ENCODE results near the gene CCDC81. TPM values are rescaled to one million over a fixed set of nuclear protein-coding genes. Genes with fewer than 3 reads are reported as not detected.

The CCDC81 gene
- total RNA-seq: 0.52 and 1.1 TPM in 2 replicates

GRCh38 chr11:86374586-86374985, at the start of gene CCDC81:
Gene CCDC81, plus strand, starts transcription at chr11:86374887. Its CDS starts 277 bp downstream, at chr11:86375164.

Other genes starting within 250 kb of the CCDC81 start
- gene EED, start 130.1 kb upstream of the CCDC81 start, total RNA-seq: 21.3 and 26.5 TPM in 2 replicates
- 69.4 and 78.9 TPM in 2 replicates for gene HIKESHI, start 72.6 kb upstream of the CCDC81 start, total RNA-seq

All from articular chondrocyte of knee joint (primary cell).